NCI-H1694 treated with DMSO at 0.1 percent for 48 hours (cell line): ENCODE data around the gene CD38.

Experiments used
- DNase-seq: peaks from one replicate; lab custom pipeline; 2025; lab: John Stamatoyannopoulos, UW

Gene CD38

DNA sequence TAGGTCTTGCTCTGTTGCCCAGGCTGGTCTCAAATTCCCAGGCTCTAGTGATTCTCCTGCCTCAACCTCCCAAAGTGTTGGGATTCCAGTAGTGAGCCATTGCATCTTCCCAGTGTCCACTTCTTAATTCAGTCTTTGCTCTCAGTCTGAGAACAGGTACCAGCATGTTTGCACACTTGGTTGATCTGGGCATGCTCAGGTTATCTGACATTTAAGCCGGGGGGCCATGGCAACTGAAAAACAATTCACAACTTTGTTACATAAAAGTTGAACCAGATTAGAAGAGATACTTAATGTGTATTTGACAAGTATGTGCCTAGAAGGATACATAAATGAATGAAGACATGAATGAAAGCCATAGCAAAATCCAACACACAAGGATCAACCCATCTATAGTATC, 121.4 kb downstream of the CD38 start:
- DNase-seq, result no peak

DNA sequence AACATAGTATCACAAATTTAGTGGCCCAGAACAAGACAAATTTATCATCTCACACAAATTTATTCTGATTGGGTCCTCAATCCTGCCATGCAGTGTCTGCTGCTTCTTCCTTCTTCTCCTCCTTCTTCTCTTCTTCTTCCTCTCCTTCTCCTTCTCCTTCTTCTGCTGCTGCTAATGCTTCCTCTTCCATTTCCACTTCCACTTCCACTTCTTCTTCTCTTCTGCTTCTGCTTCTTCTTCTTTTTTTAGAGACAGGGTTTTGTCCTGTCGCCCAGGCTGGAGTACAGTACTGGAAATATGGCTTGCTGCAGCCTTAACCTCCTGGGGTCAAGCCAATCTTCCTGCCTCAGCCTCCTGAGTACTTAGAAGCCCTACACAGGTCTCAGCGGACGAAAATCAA, 122.9 kb downstream of the CD38 start:
- no peak for DNase-seq

GRCh38 chr4:15901998-15902397, 123.9 kb downstream of the CD38 start:
- no peak for DNase-seq

DNA sequence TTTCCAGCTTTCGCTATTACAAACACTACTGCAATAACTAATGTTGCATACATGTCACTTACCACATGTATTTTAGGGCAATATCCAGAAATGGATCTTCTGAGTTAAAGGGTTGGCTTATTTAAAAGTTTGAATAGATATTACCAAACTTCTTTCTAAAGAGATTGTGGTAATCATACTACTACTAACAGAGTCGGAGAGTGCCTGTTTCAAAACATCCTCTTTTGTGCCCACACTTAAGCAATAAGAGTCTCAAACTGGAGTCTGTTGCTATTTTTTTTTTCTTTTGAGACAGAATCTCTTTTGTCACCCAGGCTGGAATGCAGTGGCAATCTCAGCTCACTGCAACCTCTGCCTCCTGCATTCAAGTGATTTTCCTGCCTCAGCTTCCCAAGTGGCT, 124.6 kb downstream of the CD38 start:
- DNase-seq, result no peak
